Prostate gland (tissue), 2 donors: ENCODE results near the gene SERPINH1. TPM values are rescaled to one million over a fixed set of nuclear protein-coding genes. Genes with fewer than 3 reads are reported as not detected.

Experiments
- DNase-seq: peaks from one replicate; pipeline ENCODE4 v3.0.0-alpha.2; 2019; ENCODE audit warnings: low spot score
- H3K27ac ChIP-seq, 2 donors: fragments of 200-600 bp; sonication (generic); 2 replicates each; pipeline ENCODE4 v1.5.1; 2017 to 2019
- H3K27me3 ChIP-seq: fragments of 200-600 bp; sonication (generic); replicated peaks from 2 replicates; pipeline ENCODE4 v1.5.1; 2019; ENCODE audit not compliant: insufficient read depth
- H3K36me3 ChIP-seq, 2 donors: fragments of 200-600 bp; sonication (generic); 1 replicate in 1 of 2; 2 replicates in 1 of 2; pipeline versions ENCODE4 v1.5.1 to v1.8.1; 2017 to 2019
- H3K4me1 ChIP-seq: fragments of 200-600 bp; sonication (generic); replicated peaks from 2 replicates; pipeline ENCODE4 v1.5.1; 2019
- H3K4me3 ChIP-seq, 2 donors: fragments of 200-600 bp; sonication (generic); 2 replicates each; pipeline ENCODE4 v1.5.1; 2017 to 2019
- H3K9me3 ChIP-seq: fragments of 200-600 bp; sonication (generic); 2 replicates; pipeline ENCODE4 v1.5.1; 2017
- POLR2A ChIP-seq: fragments of 450-650 bp; IDR thresholded peaks from one replicate; pipeline ENCODE4 v1.6.1; 2016; ENCODE audit warnings: antibody characterized with exemption, mild to moderate bottlenecking
- POLR2AphosphoS5 ChIP-seq: sonication (generic); formaldehyde crosslinking; IDR thresholded peaks from one replicate; pipeline ENCODE4 v1.6.1; 2017; ENCODE audit warnings: antibody characterized with exemption
- WGBS: methylation state at CpG from one replicate; pipeline ENCODE4 v1.1.5; 2018; 5-methylcytosine and 5-hydroxymethylcytosine counted together
- intact Hi-C: fragments of 100-400 bp; cut with DNase I; formaldehyde crosslinking; loops from one replicate; pipeline ENCODE4 v1.14.2; 2022
- total RNA-seq, 2 donors: library from RNA; depleted of rRNA; stranded (reverse); fragments of >200 nt; gene quantifications; one replicate each; pipeline ENCODE4 v1.1.0, GENCODE V29; 2016
- TF ChIP-seq, protein P1 (sequence below), 4 experiments: fragments of 200-600 bp in 2 of 4; fragments of 450-650 bp in 2 of 4; sonication (generic) in 2 of 4; IDR thresholded peaks; 1 replicate in 3 of 4; 2 replicates in 1 of 4; pipeline ENCODE4 v1.5.1; 2016 to 2019; ENCODE audit warnings: antibody characterized with exemption in 4 of 4, mild to moderate bottlenecking in 2 of 4, moderate library complexity in 2 of 4

The SERPINH1 gene
- total RNA-seq, 2 donors from 2014 or later: 123 to 189 TPM

DNA sequence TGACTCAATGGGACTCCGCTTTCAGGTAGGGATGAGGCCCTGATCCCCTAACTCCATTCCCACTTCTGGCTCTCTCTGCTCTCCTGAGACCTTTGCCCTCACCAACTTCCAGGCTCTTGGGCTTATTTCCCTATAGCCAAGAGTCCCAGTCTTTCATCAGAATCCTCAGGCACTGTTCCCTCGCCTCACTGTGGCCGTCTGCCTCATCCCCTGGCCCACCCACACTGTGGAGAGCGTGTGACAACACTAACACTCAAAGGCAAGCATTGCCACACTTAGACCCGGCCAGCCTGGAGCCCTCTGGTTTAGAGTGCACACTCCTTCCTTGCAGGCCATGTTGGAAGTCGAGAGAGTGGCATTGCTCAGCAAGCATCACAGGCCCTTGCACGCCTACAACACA lies 27.0 kb downstream of the SERPINH1 start:
- no peaks in the 10 kb centered on the region for H3K9me3 ChIP-seq
- no peak for DNase-seq
- intact Hi-C loops: loop anchor here (10.0 kb wide), 1 partner anchor 76 kb away; the partner anchor contains the start of gene MAP6
- WGBS: 91% methylated on average over 7 of the region's 7 CpGs
- H3K36me3 ChIP-seq: no peaks in the 10 kb centered on the region
- no peaks in the 10 kb centered on the region for H3K4me1 ChIP-seq
- TF ChIP-seq, protein P1, sequence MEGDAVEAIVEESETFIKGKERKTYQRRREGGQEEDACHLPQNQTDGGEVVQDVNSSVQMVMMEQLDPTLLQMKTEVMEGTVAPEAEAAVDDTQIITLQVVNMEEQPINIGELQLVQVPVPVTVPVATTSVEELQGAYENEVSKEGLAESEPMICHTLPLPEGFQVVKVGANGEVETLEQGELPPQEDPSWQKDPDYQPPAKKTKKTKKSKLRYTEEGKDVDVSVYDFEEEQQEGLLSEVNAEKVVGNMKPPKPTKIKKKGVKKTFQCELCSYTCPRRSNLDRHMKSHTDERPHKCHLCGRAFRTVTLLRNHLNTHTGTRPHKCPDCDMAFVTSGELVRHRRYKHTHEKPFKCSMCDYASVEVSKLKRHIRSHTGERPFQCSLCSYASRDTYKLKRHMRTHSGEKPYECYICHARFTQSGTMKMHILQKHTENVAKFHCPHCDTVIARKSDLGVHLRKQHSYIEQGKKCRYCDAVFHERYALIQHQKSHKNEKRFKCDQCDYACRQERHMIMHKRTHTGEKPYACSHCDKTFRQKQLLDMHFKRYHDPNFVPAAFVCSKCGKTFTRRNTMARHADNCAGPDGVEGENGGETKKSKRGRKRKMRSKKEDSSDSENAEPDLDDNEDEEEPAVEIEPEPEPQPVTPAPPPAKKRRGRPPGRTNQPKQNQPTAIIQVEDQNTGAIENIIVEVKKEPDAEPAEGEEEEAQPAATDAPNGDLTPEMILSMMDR (IDR thresholded peaks at IDR 0.05): no peak
- TF ChIP-seq POLR2A (no peak), POLR2AphosphoS5 (no peak)
- H3K4me3 ChIP-seq: no peak overlapping the region
- H3K27me3 ChIP-seq: no peaks in the 10 kb centered on the region
- H3K27ac ChIP-seq: no peak overlapping the region

DNA sequence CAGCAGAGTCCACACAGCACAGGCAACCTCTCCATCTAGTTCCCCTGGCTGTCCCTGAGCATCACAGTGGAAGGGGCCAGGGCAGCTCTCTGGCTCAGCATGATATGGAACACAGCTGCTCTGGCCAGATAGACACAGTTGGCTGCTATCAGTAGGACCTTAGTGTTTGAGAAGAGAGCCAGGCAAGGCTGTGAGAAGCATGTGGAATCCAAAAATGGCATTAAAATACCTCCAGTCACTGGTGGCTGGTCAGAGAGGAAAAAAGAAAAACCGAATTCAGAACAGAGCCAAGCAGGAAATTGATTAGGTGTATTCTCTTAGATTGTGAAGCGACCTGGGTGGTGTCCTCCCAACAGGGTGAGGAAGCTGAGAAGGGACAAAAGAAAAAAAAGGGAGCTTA lies 27.9 kb downstream of the SERPINH1 start:
- Histone ChIP-seq H3K4me1 (no peaks in the 10 kb centered on the region), H3K27me3 (no peaks in the 10 kb centered on the region), H3K4me3 (no peak overlapping the region), H3K9me3 (no peaks in the 10 kb centered on the region), H3K36me3 (no peaks in the 10 kb centered on the region), H3K27ac (no peak overlapping the region)
- intact Hi-C loops: loop anchor here (10.0 kb wide), 1 partner anchor 75 kb away; the partner anchor contains the start of gene MAP6
- DNase-seq: no peak
- 77% methylated on average over 2 of the region's 2 CpGs for WGBS
- TF ChIP-seq, protein P1 (IDR thresholded peaks at IDR 0.05): no peak
- no peak for TF ChIP-seq POLR2AphosphoS5
- TF ChIP-seq POLR2A: no peak

DNA sequence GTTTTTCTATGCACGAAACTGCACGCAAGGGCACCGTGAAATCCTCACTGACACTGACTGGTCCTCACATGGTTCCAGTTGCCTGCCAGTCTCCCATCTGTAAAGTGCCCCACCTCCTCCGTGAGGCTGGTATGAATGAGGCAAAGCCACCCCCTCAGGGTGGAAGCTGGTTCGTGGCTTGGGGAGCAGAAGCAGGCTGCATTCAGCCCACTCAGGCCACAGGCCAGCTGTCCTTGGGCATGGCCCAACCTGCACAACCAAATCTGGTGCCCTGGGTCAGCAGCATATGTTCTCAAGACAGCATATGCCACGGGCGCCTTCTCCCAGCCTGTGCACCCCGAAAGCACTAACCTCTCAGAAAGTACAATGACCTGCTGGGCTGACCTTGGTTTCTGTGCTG lies 29.3 kb downstream of the SERPINH1 start:
- TF ChIP-seq POLR2A: no peak
- no peaks in the 10 kb centered on the region for H3K9me3 ChIP-seq
- no peak overlapping the region for H3K27ac ChIP-seq
- DNase-seq: no peak
- H3K4me3 ChIP-seq: no peak overlapping the region
- intact Hi-C loops: no loop called here
- WGBS: 94% methylated on average over 8 of the region's 8 CpGs
- no peaks in the 10 kb centered on the region for H3K27me3 ChIP-seq
- no peaks in the 10 kb centered on the region for H3K36me3 ChIP-seq
- no peaks in the 10 kb centered on the region for H3K4me1 ChIP-seq

DNA sequence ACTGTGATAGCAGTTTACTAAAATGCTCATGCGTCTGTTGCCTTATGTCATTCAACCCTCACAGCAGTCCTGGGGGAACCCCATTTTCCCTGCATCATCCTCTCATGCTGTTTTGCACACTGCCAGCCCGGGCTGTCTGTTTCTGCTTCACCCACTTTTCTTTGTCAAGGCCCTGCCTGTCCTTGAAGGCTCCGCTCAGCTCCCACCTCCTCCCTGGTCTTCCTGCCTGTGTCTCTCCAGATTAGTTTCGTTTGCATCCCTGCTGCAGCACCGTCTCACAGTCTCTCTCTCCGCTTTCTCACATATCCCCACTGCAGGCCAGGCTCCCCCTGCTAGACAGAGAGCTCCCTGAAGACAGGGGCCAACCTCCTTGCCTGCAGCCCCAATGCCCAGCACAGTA lies 29.9 kb downstream of the SERPINH1 start:
- H3K4me1 ChIP-seq: no peaks in the 10 kb centered on the region
- WGBS: 80% methylated on average over 6 of the region's 6 CpGs
- no peak overlapping the region for H3K4me3 ChIP-seq
- H3K36me3 ChIP-seq: no peaks in the 10 kb centered on the region
- intact Hi-C loops: no loop called here
- no peak for DNase-seq
- no peaks in the 10 kb centered on the region for H3K9me3 ChIP-seq
- no peaks in the 10 kb centered on the region for H3K27me3 ChIP-seq
- H3K27ac ChIP-seq: no peak overlapping the region
- no peak for TF ChIP-seq POLR2AphosphoS5
- no peak for TF ChIP-seq POLR2A
- TF ChIP-seq, protein P1 (IDR thresholded peaks at IDR 0.05): no peak

DNA sequence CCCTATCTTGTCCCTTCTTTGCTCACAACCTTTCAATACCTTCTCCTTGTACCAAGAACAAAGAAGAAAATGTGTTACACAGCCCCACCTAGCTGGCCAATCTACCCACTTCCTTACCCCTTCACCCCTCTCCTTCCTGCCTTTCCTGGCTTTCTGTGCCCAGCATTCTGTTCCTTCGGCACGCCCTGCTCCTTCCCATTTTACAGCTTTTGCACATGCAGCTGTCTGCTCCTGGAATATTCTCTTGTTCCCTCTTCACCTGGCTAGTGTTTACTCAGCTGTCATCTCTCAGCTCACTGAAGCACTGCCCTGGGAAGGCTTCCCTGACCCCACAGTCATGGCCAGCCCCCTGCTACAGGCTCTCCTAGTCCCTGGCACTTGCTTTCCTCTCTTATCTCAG lies 30.7 kb downstream of the SERPINH1 start:
- DNase-seq: no peak
- Histone ChIP-seq H3K27me3 (no peaks in the 10 kb centered on the region), H3K36me3 (no peaks in the 10 kb centered on the region), H3K4me3 (no peak overlapping the region), H3K9me3 (no peaks in the 10 kb centered on the region), H3K4me1 (no peaks in the 10 kb centered on the region), H3K27ac (no peak overlapping the region)
- intact Hi-C loops: no loop called here
- 48% methylated on average over 2 of the region's 2 CpGs for WGBS
- TF ChIP-seq POLR2A (no peak), POLR2AphosphoS5 (no peak)
- TF ChIP-seq, protein P1 (IDR thresholded peaks at IDR 0.05): no peak
